ENCODE data around the gene GPR155.

DNA sequence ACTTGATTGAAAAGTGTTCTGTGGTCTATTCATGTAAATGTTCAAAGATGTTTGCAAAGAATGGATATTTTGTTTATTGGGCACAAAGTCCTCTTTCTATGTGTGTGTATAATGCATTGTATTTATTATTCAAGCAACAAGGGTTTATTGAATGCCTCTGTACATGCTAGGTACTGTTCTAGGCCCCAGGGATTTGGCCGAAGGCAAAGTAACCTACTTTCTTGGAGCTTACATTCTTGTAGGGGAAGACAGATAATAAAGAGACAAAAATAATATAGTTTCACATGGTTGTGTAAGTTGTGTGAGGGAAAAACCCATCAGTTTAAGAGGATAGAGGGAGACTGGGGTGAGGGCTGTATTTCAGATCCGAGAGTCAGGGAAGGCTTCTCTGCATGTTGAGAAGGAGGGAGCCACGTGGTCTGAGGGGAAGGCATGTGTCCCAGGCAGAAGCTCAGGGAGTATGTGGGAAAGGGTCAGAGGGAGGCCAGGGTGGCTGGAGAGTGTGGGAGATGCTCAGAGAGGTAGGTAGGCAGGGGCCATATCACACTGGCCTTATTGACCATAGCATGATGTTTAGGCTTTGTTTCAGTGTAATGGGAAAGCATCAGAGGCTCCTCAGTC is 40.4 kb upstream of the GPR155 start:
- TF ChIP-seq CTCF (conservative IDR thresholded peaks at IDR 0.05; ENCODE audit: low read depth, low read length): no peak
- TF ChIP-seq EZH2 (IDR thresholded peaks at IDR 0.05; ENCODE audit: low read length, unreplicated experiment): no peak

Data from PC-3 (cell line).